GM23338 (cell line): ENCODE measurements around the gene CWH43.

Experiments used
- NANOG ChIP-seq: IDR thresholded peaks from 2 replicates; pipeline ENCODE4 v1.6.1; 2016; ENCODE audit warnings: antibody characterized with exemption, borderline replicate concordance
- POLR2AphosphoS5 ChIP-seq: IDR thresholded peaks from 2 replicates; pipeline ENCODE4 v1.6.1; 2016; ENCODE audit warnings: antibody characterized with exemption, low read depth
- TF ChIP-seq, protein P1 (sequence below), 2 experiments: fragments of 200-600 bp in 1 of 2; sonication (generic) in 1 of 2; conservative IDR thresholded peaks; 2 replicates each; pipeline versions ENCODE4 v1.5.1 to v1.6.1; 2016 to 2017; ENCODE audit warnings: antibody characterized with exemption in 2 of 2, low read depth in 2 of 2, mild to moderate bottlenecking in 2 of 2, moderate library complexity in 1 of 2

DNA sequence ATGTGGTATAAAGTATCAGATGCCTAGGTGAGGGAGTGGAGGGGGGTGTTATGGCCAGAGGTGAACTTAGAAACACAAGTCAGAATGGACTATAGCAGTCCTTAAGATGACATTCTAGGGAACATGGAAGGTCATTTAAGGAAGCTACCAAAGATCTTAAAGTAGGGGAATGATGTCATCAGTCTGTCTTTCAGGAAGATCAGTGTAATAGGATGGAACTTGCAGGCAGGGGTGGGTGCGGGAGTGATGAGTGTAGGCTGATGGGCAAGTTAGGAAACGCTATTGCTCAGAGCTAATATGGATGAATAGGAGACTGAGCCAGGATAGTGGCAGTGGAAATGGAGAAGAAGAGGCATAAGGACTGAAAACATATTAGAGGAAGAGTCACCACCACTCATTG, 27.5 kb upstream of the CWH43 start:
- TF ChIP-seq NANOG (no peak), POLR2AphosphoS5 (no peak)
- TF ChIP-seq, protein P1, sequence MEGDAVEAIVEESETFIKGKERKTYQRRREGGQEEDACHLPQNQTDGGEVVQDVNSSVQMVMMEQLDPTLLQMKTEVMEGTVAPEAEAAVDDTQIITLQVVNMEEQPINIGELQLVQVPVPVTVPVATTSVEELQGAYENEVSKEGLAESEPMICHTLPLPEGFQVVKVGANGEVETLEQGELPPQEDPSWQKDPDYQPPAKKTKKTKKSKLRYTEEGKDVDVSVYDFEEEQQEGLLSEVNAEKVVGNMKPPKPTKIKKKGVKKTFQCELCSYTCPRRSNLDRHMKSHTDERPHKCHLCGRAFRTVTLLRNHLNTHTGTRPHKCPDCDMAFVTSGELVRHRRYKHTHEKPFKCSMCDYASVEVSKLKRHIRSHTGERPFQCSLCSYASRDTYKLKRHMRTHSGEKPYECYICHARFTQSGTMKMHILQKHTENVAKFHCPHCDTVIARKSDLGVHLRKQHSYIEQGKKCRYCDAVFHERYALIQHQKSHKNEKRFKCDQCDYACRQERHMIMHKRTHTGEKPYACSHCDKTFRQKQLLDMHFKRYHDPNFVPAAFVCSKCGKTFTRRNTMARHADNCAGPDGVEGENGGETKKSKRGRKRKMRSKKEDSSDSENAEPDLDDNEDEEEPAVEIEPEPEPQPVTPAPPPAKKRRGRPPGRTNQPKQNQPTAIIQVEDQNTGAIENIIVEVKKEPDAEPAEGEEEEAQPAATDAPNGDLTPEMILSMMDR (conservative IDR thresholded peaks at IDR 0.05; ENCODE audit: low read depth in 2 of 2), result no peak
